ENCODE results near the gene SEPTIN12. TPM values are rescaled to one million over a fixed set of nuclear protein-coding genes. Genes with fewer than 3 reads are reported as not detected.
"Not testable (repeated sequence)": the region's sequence is repeated elsewhere in the genome, so short reads cannot be mapped to it uniquely, and the experiment has no call there.

The SEPTIN12 gene
- total RNA-seq, 2 donors from 2014 or later: not detected

GRCh38 chr16:4747906-4748681 is 40.1 kb downstream of the SEPTIN12 start:
- Mint-ChIP-seq H3K4me1 (ENCODE audit: low read depth in 2 of 2) (peaks cover 6 to 12% of the 10 kb centered on the region in 2 donors), H3K4me3 (no peak overlapping the region), H3K27ac (peak overlapping the region in 1 of 2 donors; percentile 75), H3K36me3 (no peaks in the 10 kb centered on the region), H3K9me3 (no peaks in the 10 kb centered on the region), H3K27me3 (peaks cover 0 to 4% of the 10 kb centered on the region in 2 donors)
- no peak for ATAC-seq
- no peak for DNase-seq (ENCODE audit: low spot score)

GRCh38 chr16:4746991-4747574 is 41.1 kb downstream of the SEPTIN12 start:
- Mint-ChIP-seq H3K4me3 (no peak overlapping the region), H3K9me3 (no peaks in the 10 kb centered on the region), H3K27me3 (peaks cover 0 to 5% of the 10 kb centered on the region in 2 donors), H3K27ac (no peak overlapping the region), H3K4me1 (ENCODE audit: low read depth in 2 of 2) (peaks cover 6 to 13% of the 10 kb centered on the region in 2 donors), H3K36me3 (no peaks in the 10 kb centered on the region)
- ATAC-seq (no peak), DNase-seq (ENCODE audit: low spot score) (no peak)

DNA sequence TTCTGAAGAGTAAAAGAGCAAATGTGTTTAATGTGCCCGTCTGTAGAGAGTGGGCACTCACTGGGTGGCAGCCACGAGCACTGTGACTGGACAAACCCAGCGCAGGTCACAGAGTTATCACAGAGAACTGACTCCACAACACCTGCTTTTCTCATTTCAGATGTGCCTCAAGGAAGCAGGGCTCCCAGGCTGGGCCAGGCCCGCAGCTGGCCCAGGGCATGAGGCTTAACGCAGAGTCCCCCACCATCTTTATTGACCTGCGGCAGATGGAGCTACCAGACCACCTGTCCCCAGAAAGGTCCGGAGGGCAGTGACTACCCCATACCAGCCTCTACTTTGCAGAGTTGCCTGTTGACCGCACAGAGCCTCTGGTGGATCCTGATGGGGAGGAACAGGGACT is 41.9 kb downstream of the SEPTIN12 start:
- DNase-seq (ENCODE audit: low spot score): no peak
- Mint-ChIP-seq H3K27ac (no peak overlapping the region), H3K4me3 (no peak overlapping the region), H3K9me3 (no peaks in the 10 kb centered on the region), H3K36me3 (no peaks in the 10 kb centered on the region), H3K4me1 (ENCODE audit: low read depth in 2 of 2) (peaks cover 6 to 13% of the 10 kb centered on the region in 2 donors), H3K27me3 (peaks cover 0 to 5% of the 10 kb centered on the region in 2 donors)
- no peak for ATAC-seq

DNA sequence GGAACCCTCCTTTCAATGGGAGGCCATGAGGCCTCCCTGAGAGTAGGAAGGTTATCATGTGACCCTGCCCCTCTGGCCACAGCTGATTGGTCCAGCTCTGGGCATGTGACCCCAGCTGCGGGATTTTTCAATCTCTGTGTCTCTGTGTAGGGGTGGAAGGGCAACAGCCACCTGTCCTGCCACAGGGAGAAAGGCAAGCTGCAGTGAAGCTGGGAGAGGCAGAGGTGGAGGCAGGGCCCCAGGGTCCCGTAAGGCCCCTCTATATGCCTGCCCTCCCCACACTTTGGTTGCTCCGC is 42.9 kb downstream of the SEPTIN12 start:
- Mint-ChIP-seq H3K4me3 (no peak overlapping the region), H3K9me3 (no peaks in the 10 kb centered on the region), H3K27me3 (peaks cover 0 to 5% of the 10 kb centered on the region in 2 donors), H3K27ac (no peak overlapping the region), H3K4me1 (ENCODE audit: low read depth in 2 of 2) (peaks cover 6 to 13% of the 10 kb centered on the region in 2 donors), H3K36me3 (no peaks in the 10 kb centered on the region)
- no peak for ATAC-seq
- no peak for DNase-seq (ENCODE audit: low spot score)

GRCh38 chr16:4744555-4745273 is 43.4 kb downstream of the SEPTIN12 start:
- no peaks in the 10 kb centered on the region for H3K9me3 Mint-ChIP-seq
- DNase-seq (ENCODE audit: low spot score): no peak

GRCh38 chr16:4743226-4743878 is 44.8 kb downstream of the SEPTIN12 start:
- DNase-seq (ENCODE audit: low spot score) (no peak), ATAC-seq (no peak)
- Mint-ChIP-seq H3K4me3 (no peak overlapping the region), H3K4me1 (ENCODE audit: low read depth in 2 of 2) (peaks cover 6 to 13% of the 10 kb centered on the region in 2 donors), H3K27me3 (peaks cover 0 to 5% of the 10 kb centered on the region in 2 donors), H3K36me3 (no peaks in the 10 kb centered on the region), H3K9me3 (no peaks in the 10 kb centered on the region), H3K27ac (no peak overlapping the region)

More at GRCh38 chr16:4744555-4745273, 43.4 kb downstream of the SEPTIN12 start:
- no peak for ATAC-seq
- H3K4me1 Mint-ChIP-seq (ENCODE audit: low read depth in 2 of 2): peaks cover 6 to 13% of the 10 kb centered on the region in 2 donors
- no peaks in the 10 kb centered on the region for H3K36me3 Mint-ChIP-seq
- no peak overlapping the region for H3K4me3 Mint-ChIP-seq
- no peak overlapping the region for H3K27ac Mint-ChIP-seq
- H3K27me3 Mint-ChIP-seq: peaks cover 0 to 5% of the 10 kb centered on the region in 2 donors

DNA sequence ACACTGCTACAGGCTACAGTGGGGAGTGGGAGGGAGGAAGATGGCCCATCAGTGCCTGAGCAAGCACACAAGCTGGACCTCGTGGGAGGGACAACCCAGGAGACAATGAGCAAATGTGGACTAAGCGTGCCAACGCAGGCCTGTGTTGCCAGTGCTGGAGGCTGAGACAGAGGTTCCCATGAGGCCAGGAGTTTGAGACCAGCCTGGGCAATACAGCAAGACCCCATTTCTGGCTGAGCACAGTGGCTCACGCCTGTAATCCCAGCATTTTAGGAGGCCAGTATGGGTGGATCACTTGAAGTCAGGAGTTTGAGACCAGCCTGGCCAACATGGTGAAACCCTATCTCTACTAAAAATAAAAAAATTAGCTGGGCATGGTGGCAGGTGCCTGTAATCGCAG is 49.8 kb downstream of the SEPTIN12 start:
- not testable (repeated sequence) for H3K36me3 Mint-ChIP-seq; H3K27ac Mint-ChIP-seq; H3K27me3 Mint-ChIP-seq; H3K9me3 Mint-ChIP-seq; ATAC-seq; DNase-seq (ENCODE audit: low spot score); H3K4me3 Mint-ChIP-seq
- peaks cover 8 to 17% of the 10 kb centered on the region in 2 donors for H3K4me1 Mint-ChIP-seq (ENCODE audit: low read depth in 2 of 2)

GRCh38 chr16:4737545-4737944 is 50.6 kb downstream of the SEPTIN12 start:
- ATAC-seq (no peak), DNase-seq (ENCODE audit: low spot score) (no peak)

GRCh38 chr16:4736546-4736945 is 51.6 kb downstream of the SEPTIN12 start:
- Mint-ChIP-seq H3K27ac (peak overlapping the region in 1 of 2 donors; percentile 69), H3K4me3 (no peak overlapping the region), H3K36me3 (no peaks in the 10 kb centered on the region), H3K9me3 (no peaks in the 10 kb centered on the region), H3K4me1 (ENCODE audit: low read depth in 2 of 2) (peaks cover 14 to 17% of the 10 kb centered on the region in 2 donors), H3K27me3 (no peaks in the 10 kb centered on the region)
- no peak for DNase-seq (ENCODE audit: low spot score)
- no peak for ATAC-seq

More at GRCh38 chr16:4737545-4737944, 50.6 kb downstream of the SEPTIN12 start:
- Mint-ChIP-seq H3K4me3 (no peak overlapping the region), H3K9me3 (no peaks in the 10 kb centered on the region), H3K27me3 (no peaks in the 10 kb centered on the region), H3K27ac (no peak overlapping the region), H3K4me1 (ENCODE audit: low read depth in 2 of 2) (peaks cover 13 to 17% of the 10 kb centered on the region in 2 donors), H3K36me3 (no peaks in the 10 kb centered on the region)

GRCh38 chr16:4734730-4735535 is 53.2 kb downstream of the SEPTIN12 start:
- DNase-seq (ENCODE audit: low spot score) (peak; percentile 94), ATAC-seq (peak; percentile 87)
- Mint-ChIP-seq H3K27me3 (no peaks in the 10 kb centered on the region), H3K27ac (peak overlapping the region; percentile 79 to 88), H3K4me1 (ENCODE audit: low read depth in 2 of 2) (peaks cover 14 to 17% of the 10 kb centered on the region in 2 donors), H3K4me3 (peak overlapping the region; percentile 89), H3K36me3 (no peaks in the 10 kb centered on the region), H3K9me3 (no peaks in the 10 kb centered on the region)

GRCh38 chr16:4734063-4734729 is 53.9 kb downstream of the SEPTIN12 start, which contains the start of the genes ANKS3 and DNAAF8:
TSS of gene ANKS3 (minus strand) at chr16:4734271. CDS start at chr16:4730149, 4,122 bp downstream.
TSS of gene DNAAF8 (plus strand) at chr16:4734537. CDS start at chr16:4736515, 1,978 bp downstream.
- DNase-seq (ENCODE audit: low spot score): peak; percentile 95
- Mint-ChIP-seq H3K4me3 (peak within 1 kb of the TSS; percentile 89), H3K36me3 (no peaks in the 10 kb centered on the region), H3K27me3 (no peaks in the 10 kb centered on the region), H3K27ac (peak within 1 kb of the TSS; percentile 79 to 88), H3K9me3 (no peaks in the 10 kb centered on the region), H3K4me1 (ENCODE audit: low read depth in 2 of 2) (peaks cover 14 to 17% of the 10 kb centered on the region in 2 donors)
- ATAC-seq: peak; percentile 88 to 96

DNA sequence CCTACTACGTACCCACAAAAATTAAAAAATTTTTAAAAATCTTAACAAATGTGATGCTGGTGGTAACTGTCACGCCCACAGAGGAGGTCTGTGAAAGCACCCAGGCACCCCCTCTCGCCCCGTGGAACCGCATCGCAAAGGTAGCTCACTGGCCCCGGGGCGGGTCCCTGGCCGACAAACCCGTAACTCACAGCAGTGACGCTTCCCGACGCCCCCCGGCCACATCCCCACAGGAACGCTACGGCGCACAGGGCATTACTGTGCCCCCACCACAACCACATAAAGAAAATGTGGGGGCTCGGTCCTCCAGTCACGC is 54.4 kb downstream of the SEPTIN12 start:
- Mint-ChIP-seq H3K27me3 (no peaks in the 10 kb centered on the region), H3K9me3 (no peaks in the 10 kb centered on the region), H3K4me1 (ENCODE audit: low read depth in 2 of 2) (peaks cover 14 to 17% of the 10 kb centered on the region in 2 donors), H3K4me3 (peak overlapping the region; percentile 89), H3K27ac (peak overlapping the region; percentile 79 to 88), H3K36me3 (no peaks in the 10 kb centered on the region)
- ATAC-seq: peak in 1 of 2 donors; percentile 0
- DNase-seq (ENCODE audit: low spot score): no peak
